HepG2 (cell line): Measurements from ENCODE around the gene LYRM4. TPM values are rescaled to one million over a fixed set of nuclear protein-coding genes. Genes with fewer than 3 reads are reported as not detected.

Source experiments
- ATAC-seq: fragments of 200-7000 bp; cut with Tn5 transposase; 3 replicates; pipeline ENCODE4 v1.9.1; 2020; ENCODE audit warnings: mild to moderate bottlenecking, moderate library complexity
- BruUV-seq: library from RNA; stranded (reverse); fragments of 400-500 nt; replicated peaks from 2 replicates; lab custom pipeline; 2021; lab: Mats Ljungman, UMichigan
- CTCF ChIA-PET: fragments of 300-600 bp; formaldehyde crosslinking; extraction: SDS; loops from one replicate; lab custom pipeline; 2021; ENCODE audit warnings: low total read pairs, inconsistent platforms, low intra/inter-chr PET ratio; lab: Yijun Ruan, JAX
- POLR2A ChIA-PET: fragments of 350-600 bp; sonication (Branson Sonifier 250); formaldehyde crosslinking; loops from one replicate; lab custom pipeline; 2020; ENCODE audit warnings: antibody characterized with exemption, inconsistent platforms; lab: Yijun Ruan, JAX
- DNase-seq: peaks from one replicate; pipeline ENCODE4 v3.0.0-alpha.2; 2015; ENCODE audit warnings: low spot score
- FAIRE-seq: peaks from 3 replicates; lab custom pipeline; 2011; peaks lifted over from hg19 to GRCh38; lab: Jason Lieb, UNC
- H2AFZ ChIP-seq: one replicate; pipeline ENCODE4 v1.6.1; 2011; ENCODE audit warnings: low read length, inconsistent platforms
- H3K27ac ChIP-seq: fragments of 300-600 bp; 3 replicates; pipeline ENCODE4 v1.8.0; 2011; ENCODE audit warnings: mixed run types, mild to moderate bottlenecking, mixed read lengths, low read length, inconsistent platforms; ENCODE audit not compliant: insufficient read depth; ENCODE audit errors: extremely low read length
- H3K27me3 ChIP-seq, 2 experiments: fragments of 200-600 bp in 1 of 2; 2 replicates in 1 of 2; 3 replicates in 1 of 2; pipeline versions ENCODE4 v1.6.0 to v1.8.0; 2011; ENCODE audit warnings: low read length in 2 of 2, mild to moderate bottlenecking in 2 of 2, moderate library complexity in 2 of 2, inconsistent platforms in 1 of 2; ENCODE audit not compliant: insufficient read depth in 2 of 2, control insufficient read depth in 1 of 2
- H3K36me3 ChIP-seq, 2 experiments: fragments of 200-600 bp in 1 of 2; replicated peaks in 1 of 2; 2 replicates in 1 of 2; 3 replicates in 1 of 2; pipeline versions ENCODE4 v1.5.1 to v1.8.0; 2011; ENCODE audit warnings: low read length in 2 of 2, inconsistent platforms in 1 of 2; ENCODE audit not compliant: insufficient read depth in 2 of 2, control insufficient read depth in 1 of 2
- H3K4me1 ChIP-seq: 2 replicates; pipeline ENCODE4 v1.5.1; 2012; ENCODE audit warnings: low read length, inconsistent platforms; ENCODE audit not compliant: insufficient read depth
- H3K4me2 ChIP-seq: 2 replicates; pipeline ENCODE4 v1.6.0; 2011; ENCODE audit warnings: low read depth, low read length, inconsistent platforms
- H3K4me3 ChIP-seq, 3 experiments: fragments of 200-600 bp in 1 of 3; sonication (generic), shearing (Covaris generic) in 1 of 3; replicated peaks in 1 of 3; 2 replicates each; pipeline ENCODE4 v1.5.1; 2011 to 2016; ENCODE audit warnings: low read length in 3 of 3, inconsistent platforms in 2 of 3, low read depth in 2 of 3, mild to moderate bottlenecking in 2 of 3, control low read depth in 1 of 3, mixed read lengths in 1 of 3; ENCODE audit not compliant: insufficient read depth in 1 of 3
- H3K79me2 ChIP-seq: one replicate; pipeline ENCODE4 v1.6.1; 2011; ENCODE audit warnings: low read length, inconsistent platforms; ENCODE audit not compliant: insufficient read depth
- H3K9ac ChIP-seq: 2 replicates; pipeline ENCODE4 v1.6.0; 2011; ENCODE audit warnings: mild to moderate bottlenecking, low read depth, low read length, inconsistent platforms; ENCODE audit not compliant: insufficient read depth
- H3K9me3 ChIP-seq: 2 replicates; pipeline ENCODE4 v1.5.1; 2012; ENCODE audit warnings: mild to moderate bottlenecking, low read length
- H4K20me1 ChIP-seq: 2 replicates; pipeline ENCODE4 v1.6.0; 2011; ENCODE audit warnings: inconsistent platforms, mild to moderate bottlenecking, low read length, moderate library complexity; ENCODE audit not compliant: insufficient read depth
- BCL6 ChIP-seq: IDR thresholded peaks from 2 replicates; pipeline ENCODE4 v1.6.1; 2016; ENCODE audit warnings: missing genetic modification reagents, missing compliant biosample characterization
- SIX4 ChIP-seq: sonication (generic); formaldehyde crosslinking; IDR thresholded peaks from 2 replicates; pipeline ENCODE4 v1.4.0; 2020; ENCODE audit warnings: missing genetic modification reagents
- ZBTB20 ChIP-seq: sonication (generic); formaldehyde crosslinking; IDR thresholded peaks from 2 replicates; pipeline ENCODE4 v1.8.1; 2023; ENCODE audit warnings: missing genetic modification reagents, low read depth, mild to moderate bottlenecking, borderline replicate concordance
- ZNF281 ChIP-seq: sonication (generic); formaldehyde crosslinking; IDR thresholded peaks from 2 replicates; pipeline ENCODE4 v1.4.0; 2020; ENCODE audit warnings: missing genetic modification reagents, borderline replicate concordance
- ZNF34 ChIP-seq: sonication (generic); formaldehyde crosslinking; IDR thresholded peaks from 2 replicates; pipeline ENCODE4 v1.4.0; 2020; ENCODE audit warnings: mild to moderate bottlenecking, missing genetic modification reagents, borderline replicate concordance
- ZNF598 ChIP-seq: sonication (generic); formaldehyde crosslinking; IDR thresholded peaks from 2 replicates; pipeline ENCODE4 v1.5.1; 2020; ENCODE audit warnings: mild to moderate bottlenecking, missing genetic modification reagents, borderline replicate concordance
- WGBS: methylation state at CpG from one replicate; pipeline ENCODE4 v1.1.6; 2017; ENCODE audit warnings: low lambda C conversion rate; 5-methylcytosine and 5-hydroxymethylcytosine counted together
- in situ Hi-C: cut with HindIII; loops from 2 replicates; pipeline ENCODE4 v1.10.0; 2017; ENCODE audit warnings: low pct_unique_long_range_greater_than_20kb; ENCODE audit not compliant: extremely low pct_ligation_motif_present
- intact Hi-C: fragments of 100-400 bp; cut with micrococcal nuclease; formaldehyde crosslinking; loops from one replicate; pipeline ENCODE4 v1.10.0; 2022; ENCODE audit not compliant: unreplicated experiment
- polyA plus RNA-seq, 8 experiments: library from polyadenylated mRNA; depleted of rRNA in 3 of 8; stranded (reverse) in 7 of 8; unstranded in 1 of 8; fragments of >200 nt; fragmentation: Illumina TruSeq in 4 of 8; extraction: Trizol in 4 of 8; gene quantifications; 2 replicates each; pipeline versions ENCODE4 v1.2.1 to v1.2.3, GENCODE V29; 2011 to 2016; ENCODE audit warnings: low read depth in 4 of 8, missing spikeins in 1 of 8, mixed read lengths in 1 of 8; ENCODE audit not compliant: insufficient read depth in 1 of 8
- total RNA-seq, 5 experiments: library from RNA; depleted of rRNA; stranded (reverse); fragments of >200 nt; fragmentation: Illumina TruSeq; extraction: Trizol; gene quantifications; 2 replicates each; pipeline ENCODE4 v1.2.3, GENCODE V29; 2016; ENCODE audit warnings: low read depth in 1 of 5
- TF ChIP-seq, protein P1 (sequence below): sonication (generic); formaldehyde crosslinking; IDR thresholded peaks from 2 replicates; pipeline ENCODE4 v1.4.0; 2020; ENCODE audit warnings: missing genetic modification reagents, borderline replicate concordance
- TF ChIP-seq, protein P2 (sequence below): sonication (generic); formaldehyde crosslinking; IDR thresholded peaks from 2 replicates; pipeline ENCODE4 v1.4.0; 2020; ENCODE audit warnings: mild to moderate bottlenecking, low read depth, missing genetic modification reagents

The LYRM4 gene
- total and polyA plus RNA-seq, 2 of the 13 experiments (the other 11 are each of a cell fraction or from before 2014, with no cell fraction given) = 64.6 to 67.5 TPM

GRCh38 chr6:5203546-5203945 lies 57.2 kb downstream of the LYRM4 start (continued):
- TF ChIP-seq, protein P1, sequence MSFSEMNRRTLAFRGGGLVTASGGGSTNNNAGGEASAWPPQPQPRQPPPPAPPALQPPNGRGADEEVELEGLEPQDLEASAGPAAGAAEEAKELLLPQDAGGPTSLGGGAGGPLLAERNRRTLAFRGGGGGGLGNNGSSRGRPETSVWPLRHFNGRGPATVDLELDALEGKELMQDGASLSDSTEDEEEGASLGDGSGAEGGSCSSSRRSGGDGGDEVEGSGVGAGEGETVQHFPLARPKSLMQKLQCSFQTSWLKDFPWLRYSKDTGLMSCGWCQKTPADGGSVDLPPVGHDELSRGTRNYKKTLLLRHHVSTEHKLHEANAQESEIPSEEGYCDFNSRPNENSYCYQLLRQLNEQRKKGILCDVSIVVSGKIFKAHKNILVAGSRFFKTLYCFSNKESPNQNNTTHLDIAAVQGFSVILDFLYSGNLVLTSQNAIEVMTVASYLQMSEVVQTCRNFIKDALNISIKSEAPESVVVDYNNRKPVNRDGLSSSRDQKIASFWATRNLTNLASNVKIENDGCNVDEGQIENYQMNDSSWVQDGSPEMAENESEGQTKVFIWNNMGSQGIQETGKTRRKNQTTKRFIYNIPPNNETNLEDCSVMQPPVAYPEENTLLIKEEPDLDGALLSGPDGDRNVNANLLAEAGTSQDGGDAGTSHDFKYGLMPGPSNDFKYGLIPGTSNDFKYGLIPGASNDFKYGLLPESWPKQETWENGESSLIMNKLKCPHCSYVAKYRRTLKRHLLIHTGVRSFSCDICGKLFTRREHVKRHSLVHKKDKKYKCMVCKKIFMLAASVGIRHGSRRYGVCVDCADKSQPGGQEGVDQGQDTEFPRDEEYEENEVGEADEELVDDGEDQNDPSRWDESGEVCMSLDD (CRISPR knock-in tag) = no peak
- TF ChIP-seq ZNF281 (CRISPR knock-in tag) (no peak), ZNF598 (CRISPR knock-in tag) (no peak), SIX4 (no peak), ZNF34 (CRISPR knock-in tag) (no peak), BCL6 (CRISPR knock-in tag) (no peak)

DNA sequence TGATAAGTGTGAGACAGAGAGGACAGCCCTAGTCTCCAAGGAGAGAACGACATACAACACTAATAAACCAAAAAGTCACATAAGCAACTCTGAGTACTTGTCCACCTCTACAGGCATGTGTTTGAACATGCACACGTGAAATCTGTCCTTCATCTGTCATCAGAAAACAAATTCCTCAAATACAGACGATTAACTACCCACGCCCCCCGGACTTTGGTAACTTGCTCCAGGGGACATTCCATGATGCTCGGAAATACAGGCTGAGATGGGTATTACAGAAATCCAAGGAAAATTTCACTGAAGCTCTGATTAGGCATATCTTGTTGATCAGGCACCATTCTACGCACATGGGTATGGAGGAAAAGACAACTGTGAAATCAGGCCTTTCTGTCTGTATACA lies 57.8 kb downstream of the LYRM4 start:
- DNase-seq (peak; percentile 52), FAIRE-seq (no peak), ATAC-seq (no peak)
- in situ Hi-C loops (no loop called here), intact Hi-C loops (no loop called here)
- H2AFZ ChIP-seq = no peak overlapping the region
- no peaks in the 10 kb centered on the region for H3K27me3 ChIP-seq
- TF ChIP-seq BCL6 (CRISPR knock-in tag) = peak; percentile 41; the same call in 1 of the 2 replicates
- TF ChIP-seq, protein P2, sequence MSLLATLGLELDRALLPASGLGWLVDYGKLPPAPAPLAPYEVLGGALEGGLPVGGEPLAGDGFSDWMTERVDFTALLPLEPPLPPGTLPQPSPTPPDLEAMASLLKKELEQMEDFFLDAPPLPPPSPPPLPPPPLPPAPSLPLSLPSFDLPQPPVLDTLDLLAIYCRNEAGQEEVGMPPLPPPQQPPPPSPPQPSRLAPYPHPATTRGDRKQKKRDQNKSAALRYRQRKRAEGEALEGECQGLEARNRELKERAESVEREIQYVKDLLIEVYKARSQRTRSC = no peak
- no peak for TF ChIP-seq ZBTB20 (CRISPR knock-in tag)
- H3K4me3 ChIP-seq = no peak overlapping the region
- H3K27ac ChIP-seq = no peak overlapping the region
- CTCF ChIA-PET = no interaction called here
- POLR2A ChIA-PET = no interaction called here
- peaks cover 56% of the 10 kb centered on the region for H3K4me1 ChIP-seq
- H3K9ac ChIP-seq = no peak overlapping the region
- 81% methylated on average over 7 of the region's 7 CpGs for WGBS
- peaks cover 10% of the 10 kb centered on the region for H3K79me2 ChIP-seq
- BruUV-seq = no TSS peak
- H3K4me2 ChIP-seq = no peak overlapping the region
- peaks cover 2 to 11% of the 10 kb centered on the region in 2 experiments; a peak in 4 of 5 replicates for H3K36me3 ChIP-seq
- no peaks in the 10 kb centered on the region for H4K20me1 ChIP-seq
- no peaks in the 10 kb centered on the region for H3K9me3 ChIP-seq
